Upper lobe of left lung (tissue), 4 donors: Measurements from ENCODE around the gene MRTO4.

Experiments
- CTCF ChIP-seq, 6 experiments: fragments of 450-650 bp in 4 of 6; fragments of 200-600 bp in 2 of 6; sonication (generic) in 2 of 6; IDR thresholded peaks; one replicate each; pipeline ENCODE4 v1.5.1; 2016 to 2019; ENCODE audit warnings: antibody characterized with exemption in 6 of 6
- POLR2AphosphoS5 ChIP-seq, 2 donors: sonication (generic); formaldehyde crosslinking; IDR thresholded peaks; one replicate each; pipeline ENCODE4 v1.5.1; 2017; ENCODE audit warnings: antibody characterized with exemption in 2 of 2

- TF ChIP-seq CTCF (IDR thresholded peaks at IDR 0.05) (no peak), POLR2AphosphoS5 (IDR thresholded peaks at IDR 0.05) (no peak)
Observed at GRCh38 chr1:19219451-19219850, 32.2 kb upstream of the MRTO4 start.
